Aorta (tissue), 5 donors: Measurements from ENCODE around the gene CYP20A1. TPM values are rescaled to one million over a fixed set of nuclear protein-coding genes. Genes with fewer than 3 reads are reported as not detected.

ENCODE experiments used
- ATAC-seq: fragments of 200-7000 bp; cut with Tn5 transposase; one replicate; pipeline ENCODE4 v1.9.1; 2022; ENCODE audit warnings: moderate library complexity; ENCODE audit not compliant: low FRiP score
- DNase-seq, 2 donors: peaks; one replicate each; pipeline ENCODE4 v3.0.0-alpha.2; 2020
- H3K27ac ChIP-seq, 2 donors: one replicate each; pipeline ENCODE4 v1.5.1; 2013; ENCODE audit warnings: low read length in 2 of 2, mild to moderate bottlenecking in 2 of 2, moderate library complexity in 2 of 2, control low read depth in 1 of 2, inconsistent platforms in 1 of 2, low read depth in 1 of 2
- H3K27me3 ChIP-seq, 2 donors: one replicate each; pipeline ENCODE4 v1.6.1; 2013; ENCODE audit warnings: control low read depth in 1 of 2, low read length in 1 of 2, mild to moderate bottlenecking in 1 of 2, moderate library complexity in 1 of 2; ENCODE audit not compliant: insufficient read depth in 2 of 2, control insufficient read depth in 1 of 2
- H3K36me3 ChIP-seq, 2 donors: one replicate each; pipeline ENCODE4 v1.6.1; 2013; ENCODE audit warnings: control low read depth in 1 of 2, low read length in 1 of 2, mild to moderate bottlenecking in 1 of 2; ENCODE audit not compliant: insufficient read depth in 2 of 2, control insufficient read depth in 1 of 2
- H3K4me1 ChIP-seq, 2 donors: one replicate each; pipeline ENCODE4 v1.6.1; 2013; ENCODE audit warnings: low read length in 2 of 2, control low read depth in 1 of 2, mild to moderate bottlenecking in 1 of 2, moderate library complexity in 1 of 2; ENCODE audit not compliant: insufficient read depth in 2 of 2, control insufficient read depth in 1 of 2
- H3K4me3 ChIP-seq, 2 donors: one replicate each; pipeline ENCODE4 v1.5.1; 2013; ENCODE audit warnings: low read length in 2 of 2, control low read depth in 1 of 2, mild to moderate bottlenecking in 1 of 2
- H3K9me3 ChIP-seq: one replicate; pipeline ENCODE4 v1.6.1; 2013; ENCODE audit warnings: mild to moderate bottlenecking, low read length; ENCODE audit not compliant: control insufficient read depth
- WGBS, 2 donors: extraction: QIAGEN DNeasy Blood & Tissue Kit; methylation state at CpG; one replicate each; pipeline ENCODE4 v1.1.7; 2013; 5-methylcytosine and 5-hydroxymethylcytosine counted together
- intact Hi-C, 2 donors: fragments of 100-400 bp; cut with DNase I; formaldehyde crosslinking; loops; one replicate each; pipeline versions ENCODE4 v1.14.2 to v1.15.0; 2022
- polyA plus RNA-seq, 2 donors: library from polyadenylated mRNA; stranded (reverse); fragments of 200-250 nt; gene quantifications; one replicate each; pipeline ENCODE4 v1.2.3, GENCODE V29; 2013
- total RNA-seq, 2 donors: library from RNA; stranded (reverse); fragmentation: NEBNext Ultra II Directional; extraction: Animal tissue kit (Norgen Biotek cat#: 25700); gene quantifications; one replicate each; pipeline ENCODE4 v1.2.1, GENCODE V29; 2021
- donor health status: healthy with polysubstance abuse.
- donor health status: Bipolar disorder and iron deficiency.
- donor health status: DM: no; HTN: no; CAD: no.
- donor health status: DM: no; HTN: no; CAD: no.
- donor health status: DM: yes; HTN: yes; CAD: no.

The CYP20A1 gene
- total and polyA plus RNA-seq, 4 donors: 9.7 to 28.8 (median 21.9) TPM

DNA sequence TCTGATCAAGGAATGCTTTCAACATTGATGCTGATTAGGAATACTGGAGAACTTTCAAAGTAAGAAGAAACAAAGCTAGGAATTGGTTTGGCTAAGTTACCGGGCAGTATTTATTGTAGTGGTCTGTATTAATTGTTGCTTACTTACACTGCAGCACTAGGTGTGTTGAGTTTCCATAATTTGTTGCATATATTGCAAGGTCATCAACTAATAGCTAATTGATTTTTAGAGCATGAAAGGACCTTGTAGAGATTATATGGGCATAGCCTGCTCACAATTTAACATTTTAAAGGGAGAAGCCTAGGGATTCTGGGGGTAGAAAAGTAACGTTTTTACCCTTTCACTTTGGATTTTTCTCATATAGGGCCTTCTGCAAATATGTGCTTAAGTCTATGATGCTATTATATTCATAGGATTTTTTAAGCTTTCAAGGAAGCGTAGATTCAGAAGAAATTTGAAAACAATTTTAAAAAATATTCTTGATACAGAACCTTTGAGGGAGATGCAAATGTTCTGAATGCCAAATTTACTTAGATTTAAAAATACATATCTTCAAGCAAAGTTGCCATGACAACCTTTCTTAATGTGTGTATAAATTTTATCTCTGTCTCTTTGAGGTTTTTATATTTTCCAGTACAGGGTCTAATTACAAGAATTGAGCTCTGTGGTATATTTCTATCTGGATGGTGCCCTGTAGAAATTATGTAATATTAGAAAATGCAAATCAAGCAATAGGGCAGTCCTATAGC lies 72.0 kb downstream of the CYP20A1 start:
- Histone ChIP-seq H3K36me3 (no peaks in the 10 kb centered on the region), H3K9me3 (no peaks in the 10 kb centered on the region), H3K27ac (no peak overlapping the region), H3K4me1 (no peaks in the 10 kb centered on the region), H3K27me3 (no peaks in the 10 kb centered on the region), H3K4me3 (no peak overlapping the region)
- DNase-seq (no peak), ATAC-seq (no peak)
- 90 to 92% methylated on average over 3 of the region's 3 CpGs for whole genome bisulfite sequencing, 2 donors
- intact Hi-C loops: no loop called here

DNA sequence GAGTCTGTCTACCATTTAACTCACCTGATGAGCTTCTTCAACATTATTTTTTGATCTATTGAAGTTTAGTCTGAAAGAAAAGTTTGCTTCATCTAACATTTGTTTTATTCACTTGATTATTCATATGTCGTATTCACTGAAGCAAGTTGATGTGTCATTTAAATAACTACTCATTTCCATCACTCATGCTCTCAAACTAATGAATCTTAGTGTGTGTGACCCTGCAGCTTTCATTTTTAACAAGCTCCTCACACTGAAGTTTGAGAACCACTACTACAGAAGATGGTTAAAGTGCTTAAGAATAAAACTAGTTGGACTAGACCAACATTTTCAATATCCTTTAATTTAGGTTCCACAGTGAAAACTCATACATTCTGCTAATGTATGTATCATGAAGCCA lies 87.5 kb downstream of the CYP20A1 start:
- no peaks in the 10 kb centered on the region for H3K36me3 ChIP-seq
- ATAC-seq: no peak
- H3K4me1 ChIP-seq: no peaks in the 10 kb centered on the region
- H3K27me3 ChIP-seq: no peaks in the 10 kb centered on the region
- no peaks in the 10 kb centered on the region for H3K9me3 ChIP-seq
- WGBS, 2 donors: 95 to 98% methylated on average over 1 of the region's 1 CpG
- H3K27ac ChIP-seq: no peak overlapping the region
- intact Hi-C loops: loop anchor here in 1 of 2 donors (10.0 kb wide), 1 partner anchor 118 kb away; no protein-coding TSS in a partner anchor
- DNase-seq: no peak
- H3K4me3 ChIP-seq: no peak overlapping the region

GRCh38 chr2:203327582-203327900 lies 88.7 kb downstream of the CYP20A1 start:
- H3K36me3 ChIP-seq: no peaks in the 10 kb centered on the region
- H3K4me1 ChIP-seq: no peaks in the 10 kb centered on the region
- ATAC-seq (no peak), DNase-seq (no peak)
- intact Hi-C loops: loop anchor here in 1 of 2 donors (10.0 kb wide), 1 partner anchor 117 kb away; no protein-coding TSS in a partner anchor
- H3K27ac ChIP-seq: peak overlapping the region in 1 of 2 donors; percentile 43
- H3K4me3 ChIP-seq: peak overlapping the region; percentile 95 to 98
- no peaks in the 10 kb centered on the region for H3K27me3 ChIP-seq
- WGBS, 2 donors: 3 to 7% methylated on average over 7 of the region's 7 CpGs
- H3K9me3 ChIP-seq: no peaks in the 10 kb centered on the region

DNA sequence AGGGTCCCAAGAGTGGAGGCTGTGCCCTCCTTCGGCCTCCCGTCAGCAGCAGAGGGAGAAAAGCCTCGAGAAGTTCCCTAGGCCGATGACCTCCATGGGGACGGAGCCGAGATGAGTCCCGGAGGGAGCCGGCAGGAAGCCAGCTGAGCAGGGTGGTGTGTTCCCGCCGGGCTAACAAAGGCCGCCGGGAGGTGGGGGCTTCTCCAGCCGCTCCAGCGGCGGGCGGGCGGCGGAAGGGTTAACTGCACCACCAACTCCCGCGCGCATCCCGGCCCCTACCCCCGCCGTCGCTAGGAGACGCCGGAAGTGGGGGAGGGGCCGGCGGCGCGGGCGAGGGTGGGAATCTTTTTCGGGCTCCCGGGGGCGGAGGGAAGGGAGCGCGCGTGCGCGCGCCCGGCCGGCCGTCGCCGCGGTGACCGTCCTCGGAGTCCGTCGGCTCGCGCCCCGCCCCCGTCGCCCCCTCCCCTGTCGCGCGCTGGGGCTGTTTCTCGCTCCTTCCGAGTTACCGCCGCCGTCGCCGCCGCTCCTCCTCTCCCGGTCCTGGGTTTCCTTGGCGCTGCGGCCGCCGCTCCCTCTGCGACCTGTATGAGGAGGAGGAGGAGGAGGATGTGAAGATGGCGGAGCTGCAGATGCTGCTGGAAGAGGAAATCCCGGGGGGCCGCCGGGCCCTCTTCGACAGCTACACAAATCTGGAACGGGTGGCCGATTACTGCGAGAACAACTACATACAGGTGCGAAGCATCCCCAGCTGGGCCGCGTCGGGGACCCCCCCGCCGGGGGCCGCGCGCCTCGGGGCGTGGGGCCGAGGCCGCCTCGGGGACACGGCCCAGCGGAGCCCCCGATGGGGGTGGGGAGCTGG lies 89.3 kb downstream of the CYP20A1 start, which contains the start of gene ABI2:
Gene ABI2 (plus strand): TSS at position 494 of the 859 bp plus-strand sequence. CDS start 121 bp downstream, at position 615.
- Histone ChIP-seq H3K4me3 (peak within 1 kb of the TSS; percentile 95 to 98), H3K27me3 (no peaks in the 10 kb centered on the region), H3K4me1 (no peaks in the 10 kb centered on the region), H3K36me3 (no peaks in the 10 kb centered on the region), H3K27ac (peak within 1 kb of the TSS; percentile 44 to 62), H3K9me3 (no peaks in the 10 kb centered on the region)
- intact Hi-C loops: loop anchor here in 1 of 2 donors (10.0 kb wide), 1 partner anchor 117 kb away; no protein-coding TSS in a partner anchor
- 0 to 1% methylated on average over 55 to 98 of the region's 98 CpGs for WGBS, 2 donors
- DNase-seq (peak; percentile 89 to 95), ATAC-seq (peak; percentile 95)

DNA sequence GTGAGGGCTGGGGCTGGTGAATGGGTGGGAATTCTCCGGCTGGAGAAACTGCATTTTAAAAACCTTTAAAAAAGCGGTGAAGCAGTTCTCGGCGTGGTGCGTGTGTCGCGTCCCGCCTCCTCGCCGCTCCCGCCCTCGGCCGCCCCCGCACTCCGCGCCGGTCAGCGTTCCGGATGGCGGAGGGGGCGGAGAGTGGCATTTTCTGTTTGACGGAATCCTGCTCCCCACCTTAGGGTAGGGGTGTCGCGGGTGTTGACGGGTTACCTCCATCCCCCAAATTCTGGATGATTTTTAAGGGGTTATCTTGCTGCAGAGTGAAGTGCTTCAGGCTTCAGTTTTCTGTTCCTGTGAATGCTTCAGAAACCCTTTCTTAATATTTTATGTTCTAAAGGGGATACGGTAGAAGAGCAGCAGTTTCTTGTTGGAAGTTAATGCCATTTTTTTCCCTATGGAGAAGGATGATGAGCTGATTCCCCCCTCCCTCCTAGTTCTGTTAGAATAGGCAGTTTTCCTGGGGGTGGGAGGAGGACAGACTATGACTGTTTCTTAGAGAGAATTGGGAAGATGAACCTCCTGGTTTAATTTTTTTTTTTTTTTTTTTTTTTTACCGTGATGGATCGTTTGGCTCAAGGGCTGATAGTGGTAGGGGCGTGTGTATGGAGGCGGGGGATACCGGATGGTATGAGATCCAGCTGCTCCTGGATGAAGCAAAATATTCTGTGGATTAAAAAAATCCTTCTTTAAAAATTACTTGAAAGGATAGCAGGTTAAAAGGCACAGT lies 90.1 kb downstream of the CYP20A1 start:
- peak; percentile 52 to 89 for DNase-seq
- peak overlapping the region; percentile 95 to 98 for H3K4me3 ChIP-seq
- ATAC-seq: peak; percentile 78
- intact Hi-C loops: loop anchor here in 1 of 2 donors (10.0 kb wide), 1 partner anchor 116 kb away; no protein-coding TSS in a partner anchor
- peak overlapping the region; percentile 44 to 62 for H3K27ac ChIP-seq
- no peaks in the 10 kb centered on the region for H3K9me3 ChIP-seq
- H3K36me3 ChIP-seq: no peaks in the 10 kb centered on the region
- no peaks in the 10 kb centered on the region for H3K27me3 ChIP-seq
- WGBS, 2 donors: 0 to 1% methylated on average over 30 to 31 of the region's 31 CpGs
- no peaks in the 10 kb centered on the region for H3K4me1 ChIP-seq

GRCh38 chr2:203330434-203330833 lies 91.6 kb downstream of the CYP20A1 start:
- Histone ChIP-seq H3K27me3 (no peaks in the 10 kb centered on the region), H3K36me3 (no peaks in the 10 kb centered on the region), H3K4me3 (no peak overlapping the region), H3K9me3 (no peaks in the 10 kb centered on the region), H3K27ac (no peak overlapping the region), H3K4me1 (no peaks in the 10 kb centered on the region)
- DNase-seq: no peak
- no peak for ATAC-seq
- intact Hi-C loops: no loop called here

DNA sequence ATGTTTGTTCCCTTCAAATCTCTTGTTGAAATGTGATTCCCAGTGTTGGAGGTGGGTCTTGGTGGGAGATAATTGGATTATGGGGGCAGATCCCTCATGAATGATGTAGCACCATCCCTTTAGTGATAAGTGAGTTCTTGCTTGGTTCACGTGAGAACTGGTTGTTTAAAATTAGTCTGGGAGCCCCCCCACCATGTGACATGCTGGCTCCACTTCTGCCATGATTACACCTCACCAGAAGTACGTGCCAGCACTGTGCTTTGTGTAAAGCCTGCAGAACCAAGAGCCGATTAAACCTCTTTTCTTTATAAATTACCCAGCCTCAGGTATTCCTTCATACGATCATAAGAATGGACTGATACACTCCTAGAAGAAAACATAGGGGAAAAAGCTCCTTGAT lies 99.5 kb downstream of the CYP20A1 start:
- Histone ChIP-seq H3K27ac (no peak overlapping the region), H3K27me3 (no peaks in the 10 kb centered on the region), H3K4me1 (peaks cover 0 to 5% of the 10 kb centered on the region in 2 donors), H3K36me3 (no peaks in the 10 kb centered on the region), H3K9me3 (no peaks in the 10 kb centered on the region), H3K4me3 (no peak overlapping the region)
- intact Hi-C loops: no loop called here
- DNase-seq: no peak
- 45 to 50% methylated on average over 4 of the region's 4 CpGs for WGBS, 2 donors
- no peak for ATAC-seq

GRCh38 chr2:203340791-203341487 lies 102.1 kb downstream of the CYP20A1 start:
- peaks cover 0 to 5% of the 10 kb centered on the region in 2 donors for H3K4me1 ChIP-seq
- no peaks in the 10 kb centered on the region for H3K27me3 ChIP-seq
- ATAC-seq (no peak), DNase-seq (no peak)
- intact Hi-C loops: no loop called here
- H3K27ac ChIP-seq: peak overlapping the region in 1 of 2 donors; percentile 50
- H3K4me3 ChIP-seq: no peak overlapping the region
- WGBS, 2 donors: 25 to 26% methylated on average over 6 of the region's 6 CpGs
- H3K9me3 ChIP-seq: no peaks in the 10 kb centered on the region
- no peaks in the 10 kb centered on the region for H3K36me3 ChIP-seq
